AG09309 (cell line): ENCODE data around the gene TSGA10IP.

Source experiments
- DNase-seq: peaks from one replicate; pipeline ENCODE4 v3.0.0-alpha.2; 2010; ENCODE audit warnings: low read depth
- H3K4me3 ChIP-seq: 2 replicates; pipeline ENCODE4 v1.5.1; 2011; ENCODE audit warnings: mild to moderate bottlenecking, low read depth, low read length, moderate library complexity; ENCODE audit not compliant: control insufficient read depth
- CTCF ChIP-seq: IDR thresholded peaks from 2 replicates; pipeline ENCODE4 v1.5.1; 2011; ENCODE audit warnings: mild to moderate bottlenecking, low read depth, low read length, inconsistent platforms; ENCODE audit not compliant: insufficient read depth, control insufficient read depth; ENCODE audit errors: missing control alignments

Gene TSGA10IP

GRCh38 chr11:66001942-66002647 lies 56.8 kb downstream of the TSGA10IP start, which contains the start of the genes BANF1 and EIF1AD:
TSS of gene BANF1 (plus strand) at chr11:66002503. CDS start at chr11:66003251, 748 bp downstream.
TSS of gene EIF1AD (minus strand) at chr11:66002157. CDS start at chr11:66000389, 1,768 bp downstream.
- DNase-seq = peak; percentile 90
- H3K4me3 ChIP-seq = peak within 1 kb of the TSS; percentile 91
- no peak for TF ChIP-seq CTCF

- TF ChIP-seq CTCF = no peak
- DNase-seq = no peak
Observed at GRCh38 chr11:66002648-66003225, 57.5 kb downstream of the TSGA10IP start.

DNA sequence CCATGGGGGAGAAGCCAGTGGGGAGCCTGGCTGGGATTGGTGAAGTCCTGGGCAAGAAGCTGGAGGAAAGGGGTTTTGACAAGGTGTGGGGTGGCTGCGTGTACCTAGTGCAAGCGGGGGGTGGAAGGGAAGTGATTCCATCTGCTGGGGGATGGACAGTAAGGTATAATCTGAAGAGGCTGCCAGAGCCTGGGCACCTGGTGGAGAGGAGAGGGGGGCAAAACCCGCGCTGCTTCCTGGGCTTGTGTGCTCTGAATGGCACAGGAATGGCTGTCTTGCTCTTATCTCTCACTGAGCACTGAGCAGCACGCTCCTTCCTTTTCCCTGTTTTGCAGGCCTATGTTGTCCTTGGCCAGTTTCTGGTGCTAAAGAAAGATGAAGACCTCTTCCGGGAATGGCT lies 58.0 kb downstream of the TSGA10IP start:
- TF ChIP-seq CTCF = no peak
- H3K4me3 ChIP-seq = peak overlapping the region; percentile 91
- DNase-seq = no peak

More at GRCh38 chr11:66002648-66003225, 57.5 kb downstream of the TSGA10IP start:
- H3K4me3 ChIP-seq = peak overlapping the region; percentile 91

DNA sequence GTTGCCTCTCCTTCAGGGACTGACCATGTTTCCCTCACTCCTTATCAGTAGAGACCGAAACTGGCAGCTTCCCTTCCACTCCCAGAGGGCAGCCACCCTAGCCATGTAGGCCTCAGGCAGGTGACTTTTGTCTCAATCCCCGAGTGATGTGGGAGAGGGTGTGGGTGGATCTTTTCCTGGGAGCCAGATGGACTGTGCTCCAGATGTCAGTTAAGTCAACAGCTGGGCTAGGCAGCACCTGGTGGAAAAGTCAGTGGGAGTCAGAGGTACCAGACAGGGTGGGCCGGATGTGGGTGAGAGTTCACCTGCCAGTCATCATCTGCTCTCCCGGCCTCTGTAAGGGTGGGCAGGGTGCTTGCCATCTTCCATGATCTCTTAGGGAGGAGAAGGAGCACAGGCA lies 58.9 kb downstream of the TSGA10IP start:
- DNase-seq = no peak
- no peak overlapping the region for H3K4me3 ChIP-seq
- no peak for TF ChIP-seq CTCF

- TF ChIP-seq CTCF = no peak
- no peak for DNase-seq
- no peak overlapping the region for H3K4me3 ChIP-seq
Observed at GRCh38 chr11:66006134-66006890, 61.0 kb downstream of the TSGA10IP start.

GRCh38 chr11:66006891-66007176 lies 61.6 kb downstream of the TSGA10IP start:
- no peak overlapping the region for H3K4me3 ChIP-seq
- DNase-seq = no peak
- no peak for TF ChIP-seq CTCF
